ENCODE measurements around the gene ARHGEF4. TPM values are rescaled to one million over a fixed set of nuclear protein-coding genes. Genes with fewer than 3 reads are reported as not detected.

Gene ARHGEF4
- total RNA-seq, 1 donor from 2014 or later = 74.8 TPM

DNA sequence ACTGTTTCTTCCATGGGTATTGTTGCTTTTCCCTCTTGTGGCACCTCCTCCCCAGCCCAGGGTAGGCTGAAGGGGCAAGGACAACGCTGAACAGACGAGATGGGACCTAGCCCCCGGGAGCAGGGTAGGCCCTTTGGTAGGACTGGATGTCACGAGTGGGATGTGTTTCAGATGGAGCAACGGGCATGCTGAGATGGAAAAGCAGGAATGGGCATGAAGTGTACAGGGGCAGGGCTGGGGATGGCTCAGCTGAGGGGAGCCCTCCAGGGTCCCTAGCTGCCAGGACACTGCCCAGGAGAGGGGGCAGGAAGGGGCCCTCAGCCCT, 33.4 kb downstream of the ARHGEF4 start:
- DNase-seq (ENCODE audit: low read depth) (no peak), FAIRE-seq (no peak)
- Histone ChIP-seq H3K4me3 (ENCODE audit: low read depth, low read length) (no peak overlapping the region), H3K27me3 (ENCODE audit: control insufficient read depth, insufficient read depth, low read length) (no peaks in the 10 kb centered on the region), H3K36me3 (ENCODE audit: control insufficient read depth, insufficient read depth, low read length) (peaks cover 1% of the 10 kb centered on the region)
- TF ChIP-seq, protein P1, sequence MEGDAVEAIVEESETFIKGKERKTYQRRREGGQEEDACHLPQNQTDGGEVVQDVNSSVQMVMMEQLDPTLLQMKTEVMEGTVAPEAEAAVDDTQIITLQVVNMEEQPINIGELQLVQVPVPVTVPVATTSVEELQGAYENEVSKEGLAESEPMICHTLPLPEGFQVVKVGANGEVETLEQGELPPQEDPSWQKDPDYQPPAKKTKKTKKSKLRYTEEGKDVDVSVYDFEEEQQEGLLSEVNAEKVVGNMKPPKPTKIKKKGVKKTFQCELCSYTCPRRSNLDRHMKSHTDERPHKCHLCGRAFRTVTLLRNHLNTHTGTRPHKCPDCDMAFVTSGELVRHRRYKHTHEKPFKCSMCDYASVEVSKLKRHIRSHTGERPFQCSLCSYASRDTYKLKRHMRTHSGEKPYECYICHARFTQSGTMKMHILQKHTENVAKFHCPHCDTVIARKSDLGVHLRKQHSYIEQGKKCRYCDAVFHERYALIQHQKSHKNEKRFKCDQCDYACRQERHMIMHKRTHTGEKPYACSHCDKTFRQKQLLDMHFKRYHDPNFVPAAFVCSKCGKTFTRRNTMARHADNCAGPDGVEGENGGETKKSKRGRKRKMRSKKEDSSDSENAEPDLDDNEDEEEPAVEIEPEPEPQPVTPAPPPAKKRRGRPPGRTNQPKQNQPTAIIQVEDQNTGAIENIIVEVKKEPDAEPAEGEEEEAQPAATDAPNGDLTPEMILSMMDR (IDR thresholded peaks at IDR 0.05; ENCODE audit: insufficient read depth, low read length, severe bottlenecking) = no peak

DNA sequence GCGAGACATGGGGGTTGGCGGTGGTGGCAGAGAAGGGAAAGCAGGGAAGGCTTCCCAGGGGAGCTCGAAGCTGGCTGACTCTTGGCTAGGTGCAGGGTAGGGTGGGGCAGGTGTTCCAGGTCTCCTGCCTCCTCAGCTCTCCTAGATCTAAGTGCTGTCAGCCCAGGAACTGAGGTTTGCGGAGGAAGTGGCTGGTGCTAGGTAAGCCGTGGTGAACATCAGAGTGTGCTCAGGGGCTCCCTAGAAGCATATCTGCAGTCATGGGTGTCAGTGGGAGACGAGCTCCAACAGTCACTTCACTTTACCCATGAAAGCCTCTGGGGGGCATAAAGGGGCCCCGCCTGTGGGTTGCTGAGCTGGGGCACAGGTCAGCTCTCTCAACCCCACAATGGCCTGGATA, 34.1 kb downstream of the ARHGEF4 start:
- Histone ChIP-seq H3K36me3 (ENCODE audit: control insufficient read depth, insufficient read depth, low read length) (peaks cover 1% of the 10 kb centered on the region), H3K27me3 (ENCODE audit: control insufficient read depth, insufficient read depth, low read length) (no peaks in the 10 kb centered on the region), H3K4me3 (ENCODE audit: low read depth, low read length) (no peak overlapping the region)
- no peak for FAIRE-seq
- TF ChIP-seq, protein P1 (IDR thresholded peaks at IDR 0.05; ENCODE audit: insufficient read depth, low read length, severe bottlenecking) = no peak
- no peak for DNase-seq (ENCODE audit: low read depth)

DNA sequence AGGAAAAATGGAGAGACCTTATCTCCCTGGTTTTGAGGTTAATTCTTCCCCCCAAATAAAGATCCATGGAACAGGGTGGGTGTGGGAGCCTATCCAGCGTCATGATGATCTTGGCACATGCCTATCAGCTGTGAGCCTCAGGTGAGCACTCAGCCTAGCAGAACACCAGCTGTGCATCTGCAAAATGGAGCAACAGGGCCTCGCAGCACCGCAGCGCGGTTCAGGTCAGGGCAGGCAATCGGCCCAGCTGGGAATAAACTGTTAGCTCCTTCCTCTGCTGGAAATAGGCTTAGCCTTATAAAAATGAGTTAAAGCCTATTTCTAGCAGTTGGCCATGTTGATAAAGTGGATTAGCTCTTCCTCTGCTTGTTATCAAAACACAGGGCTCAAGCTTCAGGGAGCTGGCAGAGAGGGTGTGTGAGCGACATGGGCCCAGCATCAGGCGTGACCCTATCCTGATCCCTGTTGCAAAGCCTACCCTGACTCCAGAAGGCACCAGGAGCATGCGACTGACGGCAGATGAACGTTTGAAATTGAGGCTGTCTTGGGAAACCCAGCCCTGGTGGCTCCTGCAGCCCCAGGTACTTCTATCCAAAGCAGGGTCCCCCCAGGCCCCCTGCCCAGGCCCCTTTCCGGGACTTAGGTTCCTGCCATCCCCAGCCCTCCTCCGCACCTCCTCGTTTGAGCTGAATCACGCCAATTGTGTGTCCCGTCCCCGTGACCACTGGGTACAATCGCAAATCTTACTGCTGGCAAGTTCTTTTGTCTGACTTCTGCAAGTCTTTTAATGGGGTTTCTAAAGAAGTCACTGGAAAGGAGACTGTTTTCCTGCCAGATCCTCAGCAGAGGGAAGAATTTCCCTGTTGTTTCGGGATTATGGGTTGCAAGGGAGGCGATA, 35.4 kb downstream of the ARHGEF4 start:
- Histone ChIP-seq H3K36me3 (ENCODE audit: control insufficient read depth, insufficient read depth, low read length) (peaks cover 3% of the 10 kb centered on the region), H3K4me3 (ENCODE audit: low read depth, low read length) (no peak overlapping the region), H3K27me3 (ENCODE audit: control insufficient read depth, insufficient read depth, low read length) (no peaks in the 10 kb centered on the region)
- no peak for DNase-seq (ENCODE audit: low read depth)
- TF ChIP-seq, protein P1 (IDR thresholded peaks at IDR 0.05; ENCODE audit: insufficient read depth, low read length, severe bottlenecking) = no peak
- no peak for FAIRE-seq

DNA sequence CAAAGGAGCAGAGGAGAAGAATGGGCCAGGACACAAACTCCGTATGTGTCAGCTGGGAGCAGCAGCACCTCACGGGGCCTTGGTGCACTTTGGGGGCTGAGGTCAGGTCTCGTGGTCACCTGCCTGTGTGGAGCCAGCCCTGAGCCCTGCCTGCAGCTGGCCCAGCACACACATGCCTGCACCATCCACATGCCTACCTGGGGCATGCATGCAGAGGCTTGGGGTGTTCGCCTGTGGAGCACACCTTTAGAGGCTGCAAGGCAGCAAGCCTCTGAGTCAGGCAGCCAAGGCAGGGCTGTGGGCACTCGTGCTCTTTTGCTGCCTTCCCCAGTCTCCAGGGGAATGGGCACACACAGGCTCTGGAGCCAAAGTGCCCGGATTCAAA, 36.0 kb downstream of the ARHGEF4 start:
- TF ChIP-seq, protein P1 (IDR thresholded peaks at IDR 0.05; ENCODE audit: insufficient read depth, low read length, severe bottlenecking) = no peak
- FAIRE-seq (no peak), DNase-seq (ENCODE audit: low read depth) (no peak)
- no peaks in the 10 kb centered on the region for H3K27me3 ChIP-seq (ENCODE audit: control insufficient read depth, insufficient read depth, low read length)
- peaks cover 2% of the 10 kb centered on the region for H3K36me3 ChIP-seq (ENCODE audit: control insufficient read depth, insufficient read depth, low read length)
- H3K4me3 ChIP-seq (ENCODE audit: low read depth, low read length) = no peak overlapping the region

DNA sequence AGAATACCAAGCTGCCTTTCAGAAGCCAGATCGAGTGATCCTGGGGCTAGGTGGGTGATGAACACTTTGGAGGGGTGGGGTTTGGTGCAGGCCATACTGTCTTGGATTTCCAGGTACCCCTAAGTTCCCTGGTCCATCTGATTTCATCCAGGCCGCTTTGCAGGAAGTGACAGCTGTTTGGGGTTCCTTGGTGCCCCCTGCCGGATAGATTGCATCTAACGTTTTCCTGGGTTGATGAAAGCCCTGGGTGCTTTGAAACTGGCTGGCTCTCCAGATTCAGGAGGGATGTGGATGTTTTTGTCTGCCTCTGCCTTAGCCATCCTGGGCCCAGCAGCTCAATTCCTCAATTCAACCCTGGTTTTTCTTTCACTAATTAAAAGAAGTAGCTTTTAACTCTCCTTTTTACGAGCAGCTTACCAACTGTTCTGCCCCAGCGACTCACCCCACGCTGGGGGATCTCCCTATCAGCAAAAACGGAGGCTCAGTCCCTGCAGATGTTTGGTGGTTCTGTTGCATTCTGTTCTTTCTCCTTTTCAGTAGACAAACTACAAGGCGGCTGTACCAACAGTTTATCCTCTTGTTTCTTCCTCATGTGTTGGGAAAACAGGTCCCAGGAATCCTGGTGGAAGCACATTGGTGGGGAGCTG, 37.1 kb downstream of the ARHGEF4 start:
- FAIRE-seq (no peak), DNase-seq (ENCODE audit: low read depth) (peak; percentile 63)

More for the DNA sequence above, 37.1 kb downstream of the ARHGEF4 start:
- H3K36me3 ChIP-seq (ENCODE audit: control insufficient read depth, insufficient read depth, low read length) = peaks cover 2% of the 10 kb centered on the region
- H3K4me3 ChIP-seq (ENCODE audit: low read depth, low read length) = no peak overlapping the region
- TF ChIP-seq, protein P1 (IDR thresholded peaks at IDR 0.05; ENCODE audit: insufficient read depth, low read length, severe bottlenecking) = peak; percentile 70
- H3K27me3 ChIP-seq (ENCODE audit: control insufficient read depth, insufficient read depth, low read length) = no peaks in the 10 kb centered on the region
